GOT3 (cell line): ENCODE measurements around the gene RPL3.

ENCODE experiments used
- DNase-seq: peaks from one replicate; lab custom pipeline; 2025; ENCODE audit warnings: mixed read lengths; lab: John Stamatoyannopoulos, UW

RPL3 gene

DNA sequence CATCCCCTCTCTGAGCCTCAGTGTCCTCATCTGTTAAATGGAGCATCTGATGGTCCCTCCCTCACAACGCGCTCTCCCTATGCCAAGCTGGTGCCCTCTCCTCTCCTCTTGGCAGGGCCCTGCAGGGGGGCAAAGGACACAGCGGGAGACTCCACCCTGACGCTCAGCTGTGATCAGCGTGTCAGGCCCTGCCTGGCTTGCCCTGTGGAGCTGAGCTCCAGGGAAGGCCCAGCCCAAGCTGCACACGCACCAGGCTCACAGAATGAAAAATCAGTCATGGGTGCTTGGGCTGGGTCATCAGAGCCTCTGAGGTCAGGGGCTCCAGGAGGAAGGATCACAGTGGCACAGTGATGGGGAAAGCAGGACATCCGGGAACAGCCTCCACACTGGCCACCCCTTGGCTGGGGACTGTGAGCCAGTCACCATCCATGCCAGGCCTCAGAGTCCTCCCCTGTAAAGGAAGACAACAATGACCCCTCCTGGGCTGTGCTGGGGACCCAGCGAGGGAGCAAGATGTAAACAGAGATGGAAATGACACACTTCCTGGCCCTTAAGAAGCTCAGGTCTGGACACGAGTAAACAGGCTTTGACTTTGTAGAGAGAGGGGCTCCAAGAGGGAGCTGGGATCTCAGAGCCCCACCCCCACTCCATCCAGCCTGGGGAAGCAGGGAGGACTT lies 36.6 kb downstream of the RPL3 start:
- no peak for DNase-seq

DNA sequence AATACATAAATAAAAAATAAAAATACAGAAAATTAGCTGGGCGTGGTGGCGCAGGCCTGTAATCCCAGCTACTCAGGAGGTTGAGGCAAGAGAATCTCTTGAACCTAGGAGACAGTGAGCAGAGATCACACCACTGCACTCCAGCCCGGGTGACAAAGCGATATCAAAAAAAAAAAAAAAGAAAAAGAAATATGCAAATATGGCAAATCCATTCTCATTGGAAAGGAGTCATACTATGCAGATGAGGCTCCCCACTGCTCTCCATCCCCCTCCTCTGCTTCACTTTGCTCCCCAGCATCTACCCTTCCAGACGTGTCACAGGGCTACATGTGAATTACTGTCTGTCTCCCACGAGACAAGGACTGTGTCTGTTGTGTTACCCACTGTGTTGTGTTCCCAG lies 38.3 kb downstream of the RPL3 start:
- no peak for DNase-seq

DNA sequence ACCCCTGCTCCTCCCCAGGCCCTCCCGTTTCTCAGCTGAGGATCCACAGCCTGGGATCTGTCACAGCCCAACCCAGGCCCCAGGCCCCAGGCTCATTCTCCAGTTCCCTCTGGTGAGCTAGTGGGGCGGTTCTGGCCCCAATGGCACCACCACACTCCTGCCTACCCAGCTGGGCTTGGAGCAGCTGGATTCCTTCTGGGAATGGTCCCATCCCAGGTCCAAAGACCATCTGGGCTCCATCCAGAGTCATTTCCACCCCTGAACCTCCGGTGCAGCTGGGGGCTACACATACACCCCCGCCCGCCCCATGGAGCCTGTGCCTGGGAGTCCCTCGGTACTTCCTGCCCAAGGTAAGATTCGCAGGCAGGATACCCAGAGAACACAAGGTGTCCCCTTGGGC lies 39.2 kb downstream of the RPL3 start:
- DNase-seq: no peak

DNA sequence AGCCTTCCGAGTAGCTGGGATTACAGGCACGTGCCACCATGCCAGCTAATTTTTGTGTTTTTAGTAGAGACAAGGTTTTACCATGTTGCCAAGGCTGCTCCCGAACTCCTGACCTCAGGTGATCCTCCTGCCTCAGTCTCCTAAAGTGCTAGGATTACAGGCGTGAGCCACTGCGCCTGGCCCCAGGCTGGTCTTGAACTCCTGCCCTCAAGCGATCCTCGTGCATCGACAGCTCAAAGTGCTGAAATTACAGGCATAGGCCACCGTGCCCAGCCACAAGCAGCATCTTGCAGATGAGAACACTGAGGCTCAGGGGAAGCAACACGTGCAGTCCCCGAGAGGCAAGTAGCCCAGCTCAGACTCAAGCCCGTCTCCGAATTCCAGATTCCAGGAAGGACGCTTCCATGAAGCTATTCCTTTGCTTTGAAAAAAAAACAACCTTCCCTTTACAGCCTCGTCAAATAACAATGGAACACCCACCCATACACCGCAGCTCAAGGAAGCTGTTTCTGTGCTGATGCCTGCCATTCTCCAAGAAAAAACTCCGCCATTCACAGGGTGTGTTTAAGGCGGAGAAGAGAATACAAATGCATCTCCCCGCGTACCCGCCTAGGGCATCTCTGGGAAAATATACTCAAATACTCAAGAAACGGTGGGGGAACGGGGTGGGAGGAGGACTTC lies 40.1 kb downstream of the RPL3 start:
- DNase-seq: no peak

DNA sequence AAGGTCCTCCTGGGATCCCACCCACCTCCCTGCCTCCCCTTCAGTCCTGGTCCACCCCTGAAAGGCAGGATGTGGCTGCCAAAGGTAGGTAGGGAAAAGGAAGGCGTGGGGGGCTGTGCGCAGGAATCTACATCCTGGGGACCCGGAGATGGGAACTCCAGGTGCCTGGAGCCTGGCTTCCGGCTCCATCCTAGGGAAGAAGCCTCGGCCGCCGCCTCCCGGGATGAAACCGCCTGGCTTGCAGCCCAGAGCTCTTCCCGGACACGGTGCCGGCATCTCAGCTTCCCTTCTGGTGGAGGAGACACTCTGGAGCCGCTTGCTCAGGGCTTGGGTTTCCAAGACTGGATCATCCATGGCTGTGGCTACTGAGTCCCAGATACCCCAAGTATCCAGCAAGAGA lies 41.4 kb downstream of the RPL3 start:
- no peak for DNase-seq

DNA sequence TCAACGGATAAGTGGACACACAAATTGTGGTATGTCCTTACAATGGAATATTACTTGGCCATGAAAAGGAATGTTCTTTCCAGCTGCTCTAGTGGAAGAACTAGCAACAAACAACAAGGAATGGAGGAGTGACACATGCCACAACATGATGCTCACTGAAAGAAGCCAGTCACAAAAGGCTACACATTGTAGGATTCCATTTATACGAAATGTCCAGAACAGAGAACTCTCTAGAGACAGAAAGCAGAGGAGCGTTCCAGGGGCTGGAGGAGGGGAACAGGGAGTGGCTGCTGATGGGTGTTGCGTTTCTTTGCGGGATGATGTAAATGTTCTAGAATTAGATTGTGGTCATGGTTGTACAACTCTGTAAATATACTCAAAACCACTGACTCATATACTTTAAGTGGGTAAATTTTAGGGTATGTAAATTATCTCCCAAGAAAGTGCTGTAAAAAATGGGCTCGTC lies 42.2 kb downstream of the RPL3 start:
- no peak for DNase-seq

DNA sequence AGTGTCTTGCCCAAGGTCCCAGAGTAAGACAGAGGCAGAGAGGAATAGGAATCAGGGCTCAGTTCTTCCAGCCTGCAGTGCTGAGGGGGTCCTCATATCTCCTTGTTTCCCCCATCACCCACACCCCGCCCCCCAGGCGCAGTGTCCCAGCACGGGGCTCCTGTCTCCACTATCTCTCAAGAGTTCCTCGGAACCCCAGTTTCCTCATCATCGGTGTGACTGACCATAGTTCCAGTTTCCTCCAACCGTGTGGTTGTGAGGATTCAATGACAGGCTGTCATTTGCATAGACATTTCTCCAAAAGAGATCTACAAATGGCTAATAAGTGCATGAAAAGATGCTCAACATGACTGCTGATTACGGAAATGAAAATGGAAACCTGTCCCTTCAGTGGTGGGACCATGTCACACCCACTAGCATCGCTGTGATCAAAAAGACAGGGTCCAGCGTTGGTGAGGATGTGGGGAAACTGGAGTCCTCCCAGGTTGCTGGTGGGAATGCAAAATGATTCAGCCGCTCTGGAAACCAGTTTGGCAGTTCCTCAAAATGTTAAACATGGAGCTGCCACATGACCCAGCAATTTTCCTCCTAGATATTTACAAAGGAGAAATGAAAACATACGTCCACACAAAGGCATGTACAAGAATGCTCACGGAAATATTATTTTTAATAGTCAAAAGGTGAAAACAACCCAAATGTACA lies 42.8 kb downstream of the RPL3 start:
- no peak for DNase-seq

DNA sequence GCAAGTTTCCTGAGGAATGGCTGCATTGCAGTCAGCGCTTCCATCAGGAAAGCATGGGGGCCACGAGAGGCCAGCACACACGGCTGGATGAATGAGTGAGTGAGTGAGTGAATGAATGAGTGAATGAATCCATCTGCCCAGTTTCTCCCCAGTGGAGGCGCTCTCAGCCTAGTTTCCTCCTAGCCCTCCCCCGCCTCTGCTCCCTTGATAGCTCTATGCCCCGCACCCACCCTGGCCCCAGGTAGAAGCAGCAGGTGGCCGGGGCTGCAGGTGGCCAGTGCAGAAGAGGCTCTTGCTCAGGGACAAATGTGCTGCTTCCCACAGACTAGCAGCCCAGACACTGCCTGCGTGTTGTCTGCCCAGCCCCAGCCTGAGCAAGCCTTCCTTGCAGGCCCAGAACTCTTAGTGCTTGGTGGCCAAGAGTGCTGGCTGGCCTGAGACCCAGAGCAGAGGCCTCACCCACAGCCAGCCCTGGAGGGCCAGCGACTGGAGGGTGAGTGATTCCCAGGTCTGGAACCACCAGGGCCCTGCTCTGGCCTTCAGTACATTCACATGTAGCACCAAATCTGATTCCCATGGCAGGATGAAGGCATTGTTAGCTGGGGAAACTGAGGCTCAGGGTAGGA lies 43.5 kb downstream of the RPL3 start:
- DNase-seq: no peak

DNA sequence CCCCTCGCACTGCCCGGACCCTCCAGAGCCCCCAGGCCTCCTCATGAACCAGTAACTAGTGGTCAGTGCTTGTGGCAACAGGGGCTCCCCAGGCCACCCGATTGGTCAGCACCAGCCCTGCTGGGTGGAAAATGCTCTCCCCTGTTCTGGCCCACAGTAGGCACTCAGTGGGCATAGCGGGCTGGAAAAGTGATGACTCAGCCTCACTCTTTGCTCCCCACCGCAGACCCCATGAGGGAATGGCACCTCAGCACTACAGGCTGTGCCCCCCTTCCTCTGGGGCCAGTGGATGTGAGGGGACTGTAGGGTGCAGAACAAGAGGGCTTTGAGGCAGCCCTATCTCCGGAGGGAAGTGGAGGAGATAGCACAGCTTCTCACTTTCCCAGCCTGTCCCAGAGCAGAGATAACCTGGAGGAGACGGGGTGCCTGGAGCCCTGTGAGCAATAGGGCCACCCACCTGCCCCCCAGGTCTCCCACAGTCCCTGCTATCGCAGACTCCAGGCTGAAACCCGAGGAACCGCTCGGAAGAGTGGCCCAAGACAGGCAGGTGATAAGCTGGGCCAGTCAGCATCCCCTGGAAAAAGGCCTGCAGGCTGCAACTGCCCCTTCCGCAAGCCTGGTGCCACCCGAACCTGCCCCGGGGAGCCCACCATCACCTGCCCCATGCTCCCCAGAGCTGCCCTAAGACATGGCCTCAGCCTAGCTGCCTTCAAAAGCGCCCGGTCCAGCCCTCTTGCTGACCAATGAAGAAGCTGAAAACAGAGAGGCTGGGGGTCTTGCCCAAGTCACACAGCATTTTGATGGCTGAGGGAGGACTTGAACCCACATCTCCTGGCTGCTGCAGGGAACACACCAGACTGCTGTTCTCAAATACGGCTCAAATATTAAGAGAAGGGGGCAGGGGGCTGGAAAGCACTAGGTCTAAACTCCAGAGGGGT lies 45.2 kb downstream of the RPL3 start:
- DNase-seq: no peak

DNA sequence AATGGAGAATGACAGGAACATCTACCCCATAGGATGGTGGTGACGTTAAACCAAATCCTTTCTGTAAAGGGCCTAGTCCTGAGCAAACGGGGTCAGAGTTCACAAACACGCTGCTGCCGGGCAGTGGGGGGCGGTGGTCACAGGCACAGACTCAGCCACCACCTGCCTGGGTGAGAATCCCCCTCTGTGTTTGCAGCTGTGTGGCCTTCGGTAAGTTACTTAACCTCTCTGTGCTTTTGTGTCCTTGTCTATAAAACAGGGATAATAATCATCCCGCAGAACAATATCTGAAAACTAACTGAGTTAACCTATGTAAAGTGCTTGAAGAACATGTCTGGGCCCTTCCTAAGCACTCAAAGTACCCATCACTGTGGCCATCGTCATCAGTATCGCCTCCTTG lies 48.6 kb downstream of the RPL3 start:
- no peak for DNase-seq

DNA sequence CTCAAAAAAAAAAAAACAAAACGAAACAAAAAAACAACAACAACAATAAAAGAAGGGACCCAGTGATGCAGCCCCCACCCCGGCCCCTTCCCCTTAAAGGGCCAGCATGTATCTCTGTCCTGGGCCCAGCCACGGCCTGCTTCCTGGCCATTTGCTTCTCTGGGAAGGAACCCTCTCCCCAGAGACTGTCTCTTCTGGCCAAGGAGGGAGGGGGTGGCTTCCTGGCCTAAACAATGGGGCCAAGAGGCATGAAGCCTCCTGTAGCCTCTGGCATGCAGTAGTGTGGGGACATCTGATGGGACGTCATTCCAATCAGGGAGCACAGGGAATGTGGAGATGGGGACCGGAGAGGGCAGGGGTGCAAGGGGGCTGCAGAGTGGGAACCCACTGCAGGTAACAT lies 49.1 kb downstream of the RPL3 start:
- no peak for DNase-seq

DNA sequence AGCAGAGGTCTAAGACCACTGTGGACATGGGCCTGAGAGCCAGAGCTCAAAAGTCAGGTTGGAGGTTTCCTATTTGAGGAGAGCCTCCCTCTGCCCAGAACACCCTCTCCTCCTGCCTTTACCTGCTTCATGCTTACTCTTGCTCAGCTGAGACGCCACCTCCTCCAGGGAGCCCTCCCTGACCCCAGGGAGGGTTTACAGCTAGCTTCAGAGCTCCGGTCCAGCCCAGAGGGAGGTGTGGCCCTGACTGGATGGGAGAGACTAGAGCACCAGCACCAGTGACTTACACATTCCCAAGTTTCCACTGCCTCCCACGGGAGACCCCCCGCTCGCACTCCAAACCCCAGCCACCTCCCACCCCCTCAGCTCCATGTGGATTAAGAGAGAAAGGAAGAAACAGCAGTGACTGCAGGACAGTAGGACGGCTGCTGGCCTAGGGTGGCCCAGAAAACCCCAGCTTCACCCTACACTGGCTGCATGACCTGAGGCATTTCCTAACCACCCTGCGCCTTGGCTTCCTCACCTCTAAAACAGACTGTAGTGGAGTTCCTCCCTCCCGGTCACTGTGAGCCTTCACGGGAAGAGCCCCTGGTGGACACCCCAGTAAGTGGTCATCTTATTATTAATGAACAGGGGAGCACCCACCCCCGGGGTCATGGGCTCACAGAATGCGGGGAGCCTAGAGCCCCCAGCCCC lies 50.2 kb downstream of the RPL3 start:
- no peak for DNase-seq

DNA sequence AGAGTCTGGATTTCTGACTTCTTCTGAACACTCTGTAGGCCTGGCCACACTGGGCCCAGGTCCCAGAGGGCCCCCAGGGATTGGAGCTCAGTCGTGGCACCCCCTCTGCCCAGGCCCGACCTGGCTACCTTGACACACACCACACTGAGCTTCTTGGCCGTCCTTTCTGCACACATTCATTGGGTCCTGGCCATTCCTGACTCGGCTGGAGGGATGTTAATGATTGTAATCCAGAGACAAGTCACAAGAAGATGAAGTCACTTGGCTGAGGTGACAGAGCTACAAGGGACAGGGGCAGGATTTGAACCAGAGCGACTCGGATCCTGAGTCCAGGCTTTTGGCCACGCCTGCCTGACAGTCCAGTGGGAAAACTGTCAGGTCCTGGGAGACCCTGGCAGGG lies 50.8 kb downstream of the RPL3 start:
- no peak for DNase-seq

DNA sequence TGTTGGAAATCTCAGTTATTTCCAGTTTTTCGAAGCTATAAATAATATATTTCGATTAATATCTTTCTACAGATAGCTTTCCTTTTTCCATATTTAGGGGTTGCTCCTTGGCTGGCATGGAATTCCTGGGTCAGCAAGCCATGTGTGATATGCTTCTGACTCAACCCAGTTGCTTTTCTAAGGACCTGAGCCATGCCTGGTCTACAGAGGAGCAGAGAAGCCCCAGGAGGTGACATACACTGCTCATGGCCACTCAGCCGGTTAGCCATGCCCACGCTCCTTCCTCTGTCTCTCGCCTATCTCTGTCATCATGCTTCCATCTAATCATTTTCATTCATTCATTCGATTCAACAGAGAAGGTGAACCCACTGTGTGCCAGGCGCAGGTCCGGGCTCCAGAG lies 51.4 kb downstream of the RPL3 start:
- DNase-seq: no peak

DNA sequence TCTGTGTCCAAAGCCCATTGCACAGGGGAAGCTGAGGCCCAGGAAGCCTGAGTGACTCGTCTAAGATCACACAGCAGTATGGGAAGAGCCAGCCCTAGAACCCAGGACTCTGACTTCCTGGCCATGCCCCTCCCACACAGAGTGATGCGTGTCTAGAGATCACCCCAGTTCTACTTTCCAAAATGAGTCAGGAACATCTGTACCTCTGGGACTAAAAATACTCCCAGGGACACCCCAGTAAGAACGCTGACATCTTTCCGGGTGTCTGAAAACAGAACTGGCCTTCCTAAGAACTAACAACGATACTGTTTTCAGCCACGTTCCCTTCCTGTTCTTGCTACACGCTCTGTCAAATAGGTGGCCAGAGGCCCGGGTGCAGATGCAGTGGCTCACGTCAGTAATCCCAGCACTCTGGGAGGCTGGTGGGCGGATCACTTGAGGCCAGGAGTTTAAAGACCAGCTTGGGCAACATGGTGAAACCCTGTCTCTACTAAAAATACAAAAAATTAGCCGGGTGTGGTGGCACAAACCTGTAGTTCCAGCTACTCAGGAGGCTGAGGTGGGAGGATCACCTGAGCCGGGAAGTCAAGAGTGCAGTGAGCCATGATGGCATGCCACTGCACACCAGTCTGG lies 52.9 kb downstream of the RPL3 start:
- no peak for DNase-seq

DNA sequence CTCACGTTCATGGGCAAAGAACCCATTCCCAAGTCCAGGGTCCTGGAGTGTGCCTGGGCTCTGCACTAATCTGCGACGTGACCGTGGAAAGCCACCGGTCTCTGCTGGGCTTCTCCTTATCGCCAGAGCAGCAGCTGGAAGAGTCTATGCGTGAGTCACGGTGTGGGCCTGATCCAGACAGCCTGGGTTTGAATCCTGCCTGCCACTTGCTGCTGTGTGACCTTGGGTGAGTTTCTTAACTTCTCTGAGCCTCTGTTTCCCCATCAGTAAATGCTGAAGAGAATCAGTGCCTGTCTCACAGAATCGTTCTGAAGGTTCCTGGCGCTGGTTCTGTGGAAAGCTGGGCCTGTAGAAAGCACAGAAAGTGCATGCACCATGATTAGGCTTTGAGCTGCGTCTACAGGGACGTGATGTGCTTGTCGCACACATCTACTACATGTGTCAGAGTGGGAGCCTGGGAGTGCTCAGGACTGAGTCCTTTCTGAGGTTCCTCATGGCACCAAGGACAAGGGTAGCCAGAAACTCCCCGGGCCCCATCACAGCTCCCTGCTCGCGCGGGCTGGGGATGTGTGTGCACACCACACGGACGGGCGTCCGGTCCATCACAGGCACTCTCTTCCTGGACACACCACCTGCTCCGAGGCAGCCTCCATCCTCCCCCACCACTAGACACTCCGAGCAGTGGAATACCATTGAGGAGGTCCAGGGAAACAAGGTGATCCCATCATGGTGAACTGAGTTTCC lies 54.1 kb downstream of the RPL3 start:
- DNase-seq: no peak

DNA sequence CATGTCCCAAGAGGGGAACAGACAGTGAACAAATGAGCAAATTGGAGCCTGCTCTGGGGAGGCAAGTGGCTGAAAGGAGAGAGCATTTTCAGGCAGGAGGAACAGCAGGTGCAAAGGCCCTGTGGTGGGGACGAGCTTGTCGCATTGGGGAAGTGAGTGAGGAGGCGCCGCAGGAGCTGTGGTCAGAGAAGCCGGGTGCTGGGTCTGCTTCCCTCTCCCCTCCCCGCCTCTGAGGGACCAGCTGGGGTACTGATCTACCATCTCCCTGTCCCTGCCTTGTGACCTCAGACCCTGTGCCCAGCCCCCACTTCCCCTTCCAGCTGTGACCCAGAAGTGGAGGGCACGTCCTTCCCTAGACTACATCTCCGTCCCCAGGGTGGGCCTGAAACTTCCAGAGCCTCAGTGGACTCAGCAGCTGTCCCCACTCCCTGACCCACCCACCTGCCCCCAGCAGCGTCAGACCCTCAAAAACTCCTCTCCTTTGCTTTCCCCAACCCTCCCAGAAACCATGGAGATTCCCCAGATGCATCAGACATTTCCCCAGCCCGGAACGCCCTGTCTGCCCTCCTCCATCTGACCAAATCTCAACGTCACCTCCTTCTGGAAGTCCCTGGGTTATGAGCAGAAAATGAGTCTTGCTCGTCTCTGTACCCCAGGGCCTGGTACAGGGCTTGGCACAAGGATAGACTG lies 54.9 kb downstream of the RPL3 start:
- DNase-seq: no peak

DNA sequence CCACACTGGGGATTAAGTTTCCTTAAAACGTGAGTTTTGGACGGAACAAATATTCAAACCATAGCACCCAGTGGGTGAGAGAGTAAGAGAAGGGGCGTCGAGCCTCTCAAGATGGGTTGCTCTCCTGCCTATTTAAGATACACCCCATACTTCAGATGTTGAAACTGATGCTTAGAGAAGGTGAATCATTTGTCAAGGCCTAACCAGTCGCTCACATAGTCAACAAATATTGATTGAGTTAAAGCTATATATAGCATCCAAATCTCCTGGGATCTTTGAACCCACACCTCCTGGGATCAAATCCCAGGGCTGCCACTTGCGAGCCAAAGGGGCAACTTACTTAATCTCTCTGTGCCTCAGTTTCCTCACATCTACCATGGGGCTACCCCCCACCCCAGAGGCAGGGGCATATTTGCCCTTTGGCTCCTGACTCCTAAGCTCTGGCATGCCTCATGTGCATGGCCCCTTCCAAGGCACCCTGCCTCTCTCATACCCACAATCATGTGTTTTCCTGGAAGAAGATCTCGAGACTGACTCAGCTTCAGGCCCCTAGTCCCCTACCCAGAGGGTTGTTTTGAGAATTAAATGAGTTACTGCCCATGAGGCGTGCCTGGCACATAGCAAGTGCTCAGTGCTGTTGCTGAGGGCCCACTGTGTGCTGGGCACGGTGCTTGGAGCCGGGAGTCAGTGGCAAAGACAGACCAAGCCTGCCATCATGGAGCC lies 55.6 kb downstream of the RPL3 start:
- no peak for DNase-seq
